Keratinocyte (primary cell): ENCODE data around the gene BEAN1.

Source experiments
- CTCF ChIP-seq, 3 experiments: IDR thresholded peaks in 1 of 3; conservative IDR thresholded peaks in 1 of 3; optimal IDR thresholded peaks in 1 of 3; 2 replicates in 2 of 3; 3 replicates in 1 of 3; pipeline versions ENCODE3 to v1.5.1; 2011; ENCODE audit warnings: low read length in 3 of 3, mild to moderate bottlenecking in 3 of 3, moderate library complexity in 2 of 3, control low read depth in 1 of 3, inconsistent platforms in 1 of 3; ENCODE audit not compliant: insufficient read depth in 2 of 3; ENCODE audit errors: extremely low read depth in 1 of 3
- EZH2 ChIP-seq: IDR thresholded peaks from one replicate; pipeline ENCODE4 v1.6.1; 2012; ENCODE audit warnings: inconsistent platforms, mild to moderate bottlenecking, low read length, moderate library complexity

DNA sequence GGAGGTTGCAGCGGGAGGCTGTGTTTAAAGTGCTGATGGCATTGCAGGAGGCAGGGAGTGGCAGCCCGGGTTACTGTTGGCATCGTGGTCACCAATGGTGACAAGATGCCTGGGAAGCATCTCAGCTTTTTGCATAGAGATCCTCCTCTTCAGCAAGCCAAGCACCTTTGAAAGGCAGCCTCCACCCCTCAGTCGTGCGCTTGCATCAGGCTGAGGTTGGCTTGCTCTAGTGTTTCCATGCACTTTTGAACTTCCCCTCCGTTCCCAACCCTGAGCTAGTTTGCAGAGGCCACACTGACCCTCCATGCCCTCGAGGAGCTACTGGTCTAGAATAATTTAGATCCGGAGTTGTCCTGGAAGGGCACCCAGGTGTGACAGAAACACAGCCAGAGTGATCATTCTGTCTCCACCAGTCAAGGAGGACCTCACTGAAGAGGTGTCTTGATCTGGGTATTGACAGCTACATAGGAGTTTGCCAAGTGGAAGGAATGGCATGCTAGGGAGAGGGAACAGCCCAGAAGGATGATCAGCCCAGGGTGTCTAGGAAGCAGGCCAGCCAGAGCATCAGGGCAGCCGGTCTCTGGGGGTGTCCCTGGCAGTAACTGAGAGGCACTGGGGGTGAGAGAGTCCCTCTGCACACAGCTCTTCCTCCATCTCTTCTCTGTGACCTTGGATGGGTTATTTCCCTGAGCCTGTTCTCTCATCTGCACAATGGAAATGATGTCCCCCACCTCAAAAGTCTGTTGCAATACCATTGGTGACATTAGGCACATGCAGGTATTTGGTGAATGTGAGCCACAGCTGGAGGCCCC is 7.7 kb downstream of the BEAN1 start:
- TF ChIP-seq CTCF (optimal IDR thresholded peaks at IDR 0.05 in 1 of 3, IDR thresholded peaks at IDR 0.05 in 1 of 3, conservative IDR thresholded peaks at IDR 0.05 in 1 of 3; ENCODE audit: extremely low read depth in 1 of 3, insufficient read depth in 2 of 3, low read length in 3 of 3) (no peak), EZH2 (no peak)
